SK-N-MC (cell line): ENCODE data around the gene MRGPRX2.

ENCODE experiments used
- EZH2 ChIP-seq: fragments of 200-600 bp; sonication (generic); IDR thresholded peaks from one replicate; pipeline ENCODE4 v1.6.1; 2017; ENCODE audit warnings: antibody characterized with exemption
- FOXP2 ChIP-seq: optimal IDR thresholded peaks from 2 replicates; pipeline ENCODE3; 2011; ENCODE audit warnings: mild to moderate bottlenecking, moderate library complexity; ENCODE audit not compliant: insufficient read depth; ENCODE audit errors: extremely low read length, control extremely low read depth
- POLR2AphosphoS5 ChIP-seq: IDR thresholded peaks from 2 replicates; pipeline ENCODE4 v1.6.1; 2012; ENCODE audit warnings: mild to moderate bottlenecking, low read depth, low read length, borderline replicate concordance

GRCh38 chr11:19053909-19054308 is 6.6 kb downstream of the MRGPRX2 start:
- no peak for TF ChIP-seq EZH2
- TF ChIP-seq POLR2AphosphoS5: no peak
- no peak for TF ChIP-seq FOXP2
